DND-41 (cell line): ENCODE measurements around the gene WDR59.

Source experiments
- CTCF ChIP-seq: IDR thresholded peaks from 2 replicates; pipeline ENCODE4 v1.5.1; 2012; ENCODE audit warnings: borderline replicate concordance, low read length, moderate library complexity, mild to moderate bottlenecking; ENCODE audit not compliant: poor library complexity, severe bottlenecking; ENCODE audit errors: extremely low read depth
- EZH2 ChIP-seq: IDR thresholded peaks from 3 replicates; pipeline ENCODE4 v1.6.1; 2012; ENCODE audit warnings: borderline replicate concordance, low read depth, mild to moderate bottlenecking, moderate library complexity, low read length, inconsistent platforms; ENCODE audit not compliant: severe bottlenecking

GRCh38 chr16:74877706-74878105 is 107.2 kb downstream of the WDR59 start:
- TF ChIP-seq EZH2 (no peak), CTCF (no peak)
